ENCODE measurements around the gene MZT2A.
"Not testable (repeated sequence)": the region's sequence is repeated elsewhere in the genome, so short reads cannot be mapped to it uniquely, and the experiment has no call there.

The MZT2A gene

GRCh38 chr2:131519871-131520470, 27.8 kb upstream of the MZT2A start:
- DNase-seq (ENCODE audit: low spot score), result not testable (repeated sequence)

DNA sequence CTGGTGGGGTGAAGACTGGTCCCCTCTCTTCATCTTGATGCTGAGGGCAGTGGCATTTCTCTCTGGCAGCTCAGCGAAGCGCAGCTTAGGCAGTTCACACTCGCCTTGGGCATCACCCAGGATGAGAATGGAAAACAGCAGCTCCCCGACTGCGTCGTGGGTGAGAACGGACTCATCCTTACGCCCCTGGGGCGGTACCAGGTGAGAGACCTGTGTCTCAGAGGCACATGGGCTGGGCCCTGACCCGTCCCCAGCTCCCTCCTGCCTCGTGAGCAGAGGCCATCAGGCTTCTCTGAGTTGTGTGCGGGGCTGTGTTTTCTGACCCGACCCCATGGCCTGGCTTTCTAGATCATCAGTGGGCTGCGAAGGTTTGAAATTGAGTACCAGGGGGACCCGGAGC, 27.3 kb upstream of the MZT2A start:
- DNase-seq (ENCODE audit: low spot score), result no peak

DNA sequence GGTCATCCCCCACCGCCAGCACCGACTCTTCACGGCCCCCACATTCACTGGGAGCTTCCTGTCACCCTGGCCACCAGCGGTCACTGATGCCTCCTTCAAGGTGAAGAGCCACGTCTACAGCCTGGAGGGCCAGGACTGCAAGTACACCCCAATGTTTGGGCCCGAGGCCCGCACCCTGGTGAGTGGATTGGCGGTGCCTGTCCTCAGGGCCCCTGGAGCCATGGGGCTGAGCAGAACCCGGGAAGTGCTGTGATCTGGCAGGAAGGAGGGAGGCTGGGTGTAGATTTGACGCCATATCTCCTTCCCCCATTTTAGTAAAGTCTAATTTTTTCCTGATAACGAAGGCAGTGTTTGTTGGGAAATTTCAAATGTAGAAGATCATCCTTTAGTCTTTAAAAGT, 26.3 kb upstream of the MZT2A start:
- DNase-seq (ENCODE audit: low spot score), result not testable (repeated sequence)

GRCh38 chr2:131517856-131518255, 25.7 kb upstream of the MZT2A start:
- DNase-seq (ENCODE audit: low spot score), result not testable (repeated sequence)

GRCh38 chr2:131517106-131517831, 25.1 kb upstream of the MZT2A start:
- DNase-seq (ENCODE audit: low spot score), result no peak

DNA sequence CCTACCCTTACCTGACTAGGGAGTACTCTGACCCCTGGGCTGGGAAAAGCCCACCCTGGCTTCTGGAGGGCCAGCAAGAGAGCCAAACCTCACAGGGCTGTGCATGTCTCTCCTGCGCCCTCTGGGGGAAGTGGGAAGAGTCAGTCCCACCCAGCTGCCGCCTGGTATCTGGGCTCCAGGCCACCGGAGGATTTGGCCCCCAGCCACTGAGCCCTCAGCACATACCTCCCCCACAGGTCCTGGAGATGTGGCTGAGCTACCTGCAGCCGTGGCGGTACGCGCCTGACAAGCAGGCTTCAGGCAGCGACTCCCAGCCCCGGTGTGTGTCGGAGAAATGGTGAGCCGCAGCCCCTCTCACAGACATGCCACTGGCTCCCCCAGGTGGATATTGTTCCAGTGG, 24.4 kb upstream of the MZT2A start:
- not testable (repeated sequence) for DNase-seq (ENCODE audit: low spot score)

DNA sequence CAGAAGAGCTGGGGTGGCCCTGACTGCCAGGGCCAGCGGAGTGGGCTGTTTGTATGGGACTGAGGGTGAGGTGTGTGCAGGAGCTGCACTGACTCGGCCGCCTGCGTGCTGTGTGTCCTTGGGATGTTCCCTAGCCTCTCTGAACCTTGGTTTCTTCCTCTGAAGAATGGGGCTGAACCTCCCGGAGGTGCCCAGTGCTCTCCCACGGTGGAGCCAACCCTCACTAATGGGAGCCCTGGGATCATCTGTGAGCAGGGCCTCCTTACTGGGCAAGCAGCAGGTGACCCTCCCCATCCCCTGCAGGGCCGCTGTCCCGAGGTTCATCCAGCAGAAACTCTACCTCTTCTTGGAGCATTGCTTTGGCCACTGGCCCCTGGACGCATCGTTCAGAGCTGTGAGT, 23.8 kb upstream of the MZT2A start:
- DNase-seq (ENCODE audit: low spot score), result no peak

DNA sequence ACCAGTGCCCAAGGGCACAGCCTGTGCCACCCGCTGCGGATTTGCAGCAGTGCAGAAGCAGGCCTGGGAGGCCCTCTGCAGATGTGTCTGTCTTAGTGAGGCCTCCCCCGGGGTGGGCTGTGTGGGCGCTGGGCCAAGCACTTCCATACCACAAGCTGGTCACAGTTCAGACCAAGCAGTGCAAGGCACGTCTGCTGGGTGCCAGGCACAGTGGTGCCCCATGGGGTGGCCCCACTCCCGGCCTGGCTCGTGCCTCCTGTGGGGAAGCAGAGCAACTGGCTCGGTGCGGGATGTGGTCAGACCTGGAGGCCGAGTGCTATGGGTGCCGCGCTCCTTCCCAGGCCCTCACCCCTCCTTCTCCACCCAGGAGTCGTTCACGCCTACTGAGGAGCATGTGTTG, 23.0 kb upstream of the MZT2A start:
- not testable (repeated sequence) for DNase-seq (ENCODE audit: low spot score)

GRCh38 chr2:131514408-131515166, 22.4 kb upstream of the MZT2A start:
- not testable (repeated sequence) for DNase-seq (ENCODE audit: low spot score)

- not testable (repeated sequence) for DNase-seq (ENCODE audit: low spot score)
These were observed 20.0 kb upstream of the MZT2A start for GRCh38 chr2:131511969-131512870.

DNA sequence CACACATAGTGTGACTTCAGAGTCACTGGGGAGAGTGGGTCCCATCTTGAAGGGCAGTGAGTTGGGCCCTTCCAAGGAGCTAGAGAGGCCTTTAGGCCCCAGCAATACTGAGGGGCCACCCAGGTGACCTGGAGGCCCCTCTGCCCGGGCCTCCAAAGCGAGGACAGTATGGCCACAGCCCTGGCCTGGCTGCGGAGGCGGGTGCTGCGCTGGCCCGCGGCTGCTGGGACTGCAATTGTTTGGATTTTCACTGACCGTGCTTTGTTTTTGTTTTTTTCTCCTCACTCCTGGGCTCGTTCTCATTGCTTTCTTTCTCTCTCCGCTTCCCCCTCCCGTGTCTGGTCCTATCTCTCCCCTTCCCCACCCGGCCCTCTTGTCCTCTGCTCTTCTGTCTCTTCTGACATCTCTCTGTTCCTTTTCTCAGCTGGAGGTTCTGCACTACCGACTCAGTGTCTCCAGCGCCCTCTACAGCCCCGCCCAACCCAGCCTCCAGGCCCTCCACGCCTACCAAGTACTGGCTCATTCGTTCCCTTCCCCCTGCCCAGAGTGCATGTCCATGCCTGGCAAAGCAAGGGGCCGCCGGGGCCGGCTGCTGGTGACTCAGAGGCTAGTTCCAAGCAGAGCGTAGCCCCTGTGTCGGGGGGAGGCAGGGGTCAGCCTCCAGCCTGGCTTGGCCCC, 19.2 kb upstream of the MZT2A start:
- DNase-seq (ENCODE audit: low spot score), result not testable (repeated sequence)

- no peak for DNase-seq (ENCODE audit: low spot score)
These were observed 17.4 kb upstream of the MZT2A start for GRCh38 chr2:131509615-131510014.

DNA sequence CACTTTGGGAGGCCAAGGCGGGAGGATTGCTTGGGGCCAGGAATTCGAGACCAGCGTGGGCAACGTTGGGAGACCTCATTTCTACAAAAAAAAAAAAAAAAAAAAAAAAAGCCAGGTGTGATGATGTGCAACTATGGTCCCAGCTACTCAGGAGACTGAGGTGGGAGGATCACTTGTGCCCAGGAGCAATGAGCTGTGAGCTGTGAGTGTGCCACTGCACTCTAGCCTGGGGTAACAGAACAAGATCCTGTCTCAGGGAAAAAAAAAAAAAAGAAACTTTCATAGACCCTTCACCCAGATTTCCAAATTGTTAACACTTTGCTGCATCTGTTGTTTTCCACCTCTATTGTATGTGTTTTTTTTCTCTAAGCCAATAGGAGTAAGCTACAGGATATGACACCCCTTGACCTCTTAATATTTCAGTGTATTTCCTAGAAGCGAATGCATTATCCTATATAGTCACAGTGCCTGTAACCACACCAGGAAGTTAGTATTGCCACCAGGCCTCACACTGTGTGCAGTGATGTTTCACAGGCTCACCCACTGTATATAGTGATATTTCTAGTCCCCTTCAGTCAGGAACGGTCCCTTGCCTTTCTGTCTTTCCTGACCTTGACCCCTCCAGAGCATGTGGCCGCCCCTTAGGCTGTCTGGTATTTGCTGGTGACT, 12.0 kb upstream of the MZT2A start:
- not testable (repeated sequence) for DNase-seq (ENCODE audit: low spot score)

DNA sequence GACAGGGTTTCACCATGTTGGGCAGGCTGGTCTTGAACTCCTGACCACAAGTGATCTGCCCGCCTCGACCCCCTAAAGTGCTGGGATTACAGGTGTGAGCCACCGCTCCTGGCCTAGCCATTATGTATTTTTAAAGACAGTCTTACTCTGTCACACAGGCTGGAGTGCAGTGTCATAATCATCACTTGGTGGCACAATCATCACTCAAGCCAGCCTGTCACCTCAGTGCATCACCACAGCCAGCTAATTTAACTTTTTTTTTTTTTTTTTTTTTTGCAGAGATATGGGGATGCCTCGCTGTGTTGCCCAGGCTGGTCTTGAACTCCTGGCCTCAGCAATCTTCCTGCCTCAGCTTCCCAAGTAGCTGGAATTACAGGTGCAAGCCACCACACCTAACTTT, 11.4 kb upstream of the MZT2A start:
- DNase-seq (ENCODE audit: low spot score), result not testable (repeated sequence)

GRCh38 chr2:131498321-131498973, 6.2 kb upstream of the MZT2A start:
- DNase-seq (ENCODE audit: low spot score), result not testable (repeated sequence)

DNA sequence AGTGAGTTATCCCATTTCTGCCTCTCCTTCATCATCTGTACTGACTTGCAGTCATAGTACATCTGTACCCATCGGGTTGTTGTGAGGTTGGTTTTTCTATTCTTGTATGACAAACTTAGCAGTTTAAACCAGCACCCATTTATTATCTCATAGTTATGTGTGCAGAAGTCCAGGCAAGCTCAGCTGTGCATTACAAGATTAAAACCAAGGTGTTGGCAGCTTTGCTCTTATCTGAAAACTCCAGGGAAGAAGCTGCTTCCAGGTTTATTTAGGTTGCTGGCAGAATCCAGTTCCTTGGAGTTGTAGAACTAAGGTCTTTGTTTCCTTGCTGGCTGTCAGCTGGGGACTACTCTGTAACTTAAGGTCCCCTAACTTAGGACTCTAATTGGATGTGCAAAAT, 3.3 kb upstream of the MZT2A start:
- DNase-seq (ENCODE audit: low spot score), result not testable (repeated sequence)

- DNase-seq (ENCODE audit: low spot score), result no peak
These were observed 1.2 kb upstream of the MZT2A start for GRCh38 chr2:131493199-131493968.

DNA sequence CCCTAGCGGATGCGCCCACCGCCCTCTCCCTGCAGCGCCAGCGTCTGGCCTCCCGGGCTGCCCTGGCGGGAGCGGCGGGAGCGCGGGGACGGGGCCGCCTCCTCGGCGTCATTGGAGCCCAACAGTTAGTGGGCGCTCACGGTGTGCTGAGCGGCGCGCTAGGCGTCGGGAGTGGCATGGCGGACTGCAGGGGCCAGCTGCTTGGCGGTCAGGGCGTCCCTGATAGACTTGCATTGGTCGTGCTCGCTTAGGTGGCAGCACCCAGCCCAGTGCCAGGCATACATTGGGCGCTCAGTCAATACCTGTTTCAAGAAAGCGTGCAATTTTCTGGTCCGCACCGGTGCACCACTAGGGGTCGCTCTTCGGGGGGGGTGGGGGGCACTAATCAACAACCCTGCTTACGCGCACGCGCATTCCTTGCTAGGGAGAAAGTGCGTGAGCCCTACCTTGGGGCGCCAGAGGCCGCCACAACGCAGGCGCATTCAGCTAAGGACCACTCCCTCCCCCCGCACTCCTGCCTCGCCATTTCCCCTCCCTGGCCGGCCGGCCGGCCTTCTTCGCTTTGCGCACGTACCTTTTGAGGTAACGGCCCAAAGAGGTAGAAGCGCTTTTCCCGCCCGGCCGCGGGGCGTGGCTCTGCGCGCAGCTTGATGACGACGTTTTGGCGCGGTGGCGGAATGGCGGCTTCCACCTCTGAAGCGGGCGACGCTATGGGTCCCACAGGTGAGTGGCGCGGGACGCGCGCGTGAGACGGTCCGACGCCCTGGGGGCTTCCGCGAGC, 411 bp upstream of the MZT2A start:
- DNase-seq (ENCODE audit: low spot score), result peak; percentile 100

- DNase-seq (ENCODE audit: low spot score), result not testable (repeated sequence)
These were observed 744 bp downstream of the MZT2A start for GRCh38 chr2:131491469-131491836.

Measured in GM03348 (cell line).